GM13977 (cell line): ENCODE data around the gene RHOXF2B.
"Not testable (repeated sequence)": the region's sequence is repeated elsewhere in the genome, so short reads cannot be mapped to it uniquely, and the experiment has no call there.

Source experiments
- DNase-seq: peaks from one replicate; pipeline ENCODE4 v3.0.0; 2012; ENCODE audit warnings: low spot score
- CTCF ChIP-seq: IDR thresholded peaks from 2 replicates; pipeline ENCODE4 v1.5.1; 2012; ENCODE audit warnings: mild to moderate bottlenecking, control low read depth; ENCODE audit not compliant: insufficient read depth; ENCODE audit errors: extremely low read depth, missing control alignments
- in situ Hi-C: fragments of 300-500 bp; cut with MboI; formaldehyde crosslinking; loops from one replicate; pipeline ENCODE4 v1.12.0; 2022; ENCODE audit warnings: low sequenced_read_pairs, low pct_unique_long_range_greater_than_20kb, mixed read lengths, inconsistent platforms; ENCODE audit not compliant: unreplicated experiment

Gene RHOXF2B

GRCh38 chrX:120077590-120077989 lies at the start of gene RHOXF2B:
RHOXF2B (minus strand) TSS chrX:120077690; CDS start chrX:120077552, 138 bp downstream.
- DNase-seq, in situ Hi-C loops: not testable (repeated sequence)

DNA sequence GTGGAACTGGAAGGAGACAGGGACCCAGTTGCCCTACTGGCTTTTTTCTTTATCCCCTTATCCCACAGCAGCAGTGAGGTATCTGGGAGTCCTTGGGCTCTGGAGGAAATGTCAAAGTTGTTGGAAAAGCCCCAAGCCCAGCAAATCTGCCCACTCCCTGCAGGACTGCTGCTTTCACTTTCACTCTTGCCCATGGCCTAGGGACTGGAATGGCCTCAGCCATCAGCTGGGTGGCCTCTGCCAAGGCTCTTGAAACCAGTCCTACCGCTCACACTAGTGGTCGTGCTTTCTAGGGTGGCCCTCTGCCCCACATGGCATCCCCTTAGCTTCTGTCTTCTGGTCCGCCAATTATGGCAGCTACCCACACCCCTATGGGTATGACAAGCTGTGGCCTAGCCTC lies 48.0 kb upstream of the RHOXF2B start:
- in situ Hi-C loops, result loop anchor here (25.0 kb wide), 1 partner anchor 113 kb away; no protein-coding TSS in a partner anchor
- TF ChIP-seq CTCF, result no peak
- no peak for DNase-seq

DNA sequence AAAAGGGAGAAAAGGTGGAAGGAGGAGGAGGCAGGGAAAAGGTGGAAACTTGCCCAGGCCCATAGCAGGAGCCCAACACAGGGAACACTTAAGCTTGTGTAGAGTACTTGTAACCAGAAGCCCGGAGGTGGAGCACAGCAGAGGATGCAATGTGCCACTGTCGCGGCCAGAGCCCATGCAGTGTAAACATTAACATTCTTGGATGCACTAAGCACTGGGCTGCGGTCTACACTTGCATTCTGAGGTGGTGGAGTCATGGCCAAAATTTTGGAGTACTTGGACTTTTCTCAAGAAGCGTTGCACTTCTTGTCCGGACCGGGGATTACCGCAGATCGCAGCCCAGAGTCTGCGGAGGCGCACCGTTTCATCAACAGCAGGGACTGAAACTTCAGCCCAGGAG lies 42.7 kb upstream of the RHOXF2B start:
- in situ Hi-C loops, result loop anchor here (25.0 kb wide), 1 partner anchor 117 kb away; no protein-coding TSS in a partner anchor
- no peak for DNase-seq

GRCh38 chrX:120115438-120115963 lies 38.0 kb upstream of the RHOXF2B start, which contains the start of gene RHOXF1:
RHOXF1 (minus strand) TSS chrX:120115913; CDS start chrX:120115862, 51 bp downstream.
- in situ Hi-C loops, result loop anchor here (25.0 kb wide), 1 partner anchor 122 kb away; no protein-coding TSS in a partner anchor
- TF ChIP-seq CTCF, result no peak
- DNase-seq, result no peak

More for the DNA sequence above, 42.7 kb upstream of the RHOXF2B start:
- TF ChIP-seq CTCF, result no peak

- TF ChIP-seq CTCF, result no peak
These were observed 34.1 kb upstream of the RHOXF2B start for GRCh38 chrX:120111611-120112010.

DNA sequence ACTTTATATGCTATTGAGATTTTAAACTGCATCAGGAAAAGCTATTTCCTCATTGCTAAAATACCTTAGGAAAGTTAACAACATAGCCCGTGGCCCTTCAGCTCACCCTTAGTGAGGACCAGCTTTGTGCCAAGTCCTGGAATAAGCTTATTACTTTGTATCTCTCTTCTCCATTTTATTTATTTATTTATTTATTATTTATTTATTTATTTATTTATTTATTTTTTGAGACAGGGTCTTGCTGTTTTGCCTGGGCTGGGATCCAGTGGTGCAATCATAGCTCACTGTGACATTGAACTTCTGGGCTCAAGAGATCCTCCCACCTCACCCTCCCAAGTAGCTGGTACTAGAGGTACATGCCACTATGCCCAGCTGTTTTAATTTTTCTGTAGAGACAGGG lies 31.9 kb upstream of the RHOXF2B start:
- no peak for DNase-seq
- TF ChIP-seq CTCF, result no peak
- in situ Hi-C loops, result loop anchor here (25.0 kb wide), 1 partner anchor 128 kb away; no protein-coding TSS in a partner anchor

More at GRCh38 chrX:120111611-120112010, 34.1 kb upstream of the RHOXF2B start:
- in situ Hi-C loops, result loop anchor here (25.0 kb wide), 1 partner anchor 126 kb away; no protein-coding TSS in a partner anchor
- DNase-seq, result no peak

- DNase-seq, result not testable (repeated sequence)
- in situ Hi-C loops, result loop anchor here (25.0 kb wide), 1 partner anchor 133 kb away; no protein-coding TSS in a partner anchor
These were observed 27.2 kb upstream of the RHOXF2B start for GRCh38 chrX:120104707-120105106.

DNA sequence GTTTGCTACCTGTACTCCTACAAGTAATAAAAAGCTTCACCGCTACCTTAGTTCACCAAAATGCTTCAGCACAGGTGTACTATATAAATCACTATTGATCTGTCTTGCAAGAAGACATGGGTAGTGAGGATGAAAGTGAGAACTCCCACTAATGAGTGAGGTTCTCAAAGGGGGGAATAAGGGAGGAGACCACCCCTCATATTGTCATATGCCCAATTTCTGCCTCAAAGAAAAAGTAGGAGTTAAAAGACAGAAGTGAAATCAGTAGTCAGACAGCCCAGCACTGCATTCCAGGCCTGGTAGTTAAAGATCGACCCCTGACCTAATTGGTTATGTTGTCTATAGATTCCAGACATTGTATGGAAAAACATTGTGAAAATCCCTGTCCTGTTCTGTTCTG lies 23.6 kb upstream of the RHOXF2B start:
- not testable (repeated sequence) for DNase-seq
- in situ Hi-C loops, result loop anchor here (25.0 kb wide), 1 partner anchor 136 kb away; no protein-coding TSS in a partner anchor
